Panc1 (cell line): ENCODE data around the gene UGT1A4. TPM values are rescaled to one million over a fixed set of nuclear protein-coding genes. Genes with fewer than 3 reads are reported as not detected.

Source experiments
- ATAC-seq: fragments of 200-7000 bp; cut with Tn5 transposase; 2 replicates; pipeline ENCODE4 v1.9.1; 2020; ENCODE audit warnings: mild to moderate bottlenecking, moderate library complexity
- BruUV-seq: library from RNA; stranded (reverse); fragments of 400-500 nt; replicated peaks from 2 replicates; lab custom pipeline; 2021; lab: Mats Ljungman, UMichigan
- CTCF ChIA-PET: fragments of 300-600 bp; sonication (Branson Sonifier 250); formaldehyde crosslinking; loops from one replicate; lab custom pipeline; 2022; ENCODE audit warnings: antibody characterized with exemption; lab: Charles Lee
- POLR2A ChIA-PET: fragments of 300-600 bp; sonication (Branson Sonifier 250); formaldehyde crosslinking; loops from one replicate; lab custom pipeline; 2022; ENCODE audit warnings: antibody characterized with exemption; lab: Charles Lee
- DNase-seq: peaks from one replicate; pipeline ENCODE4 v3.0.0-alpha.2; 2010; ENCODE audit warnings: low read depth, low spot score
- H3K27ac ChIP-seq: 2 replicates; pipeline ENCODE4 v1.5.1; 2011; ENCODE audit warnings: mild to moderate bottlenecking, low read length, inconsistent platforms
- H3K27me3 ChIP-seq: fragments of 200-500 bp; sonication (Bioruptor generic); 2 replicates; pipeline ENCODE4 v1.6.0; 2014; ENCODE audit warnings: low read length, inconsistent platforms; ENCODE audit not compliant: control insufficient read depth, insufficient read depth
- H3K36me3 ChIP-seq: fragments of 200-500 bp; sonication (Bioruptor generic); 2 replicates; pipeline ENCODE4 v1.5.1; 2014; ENCODE audit warnings: inconsistent platforms, mild to moderate bottlenecking, low read length, moderate library complexity; ENCODE audit not compliant: control insufficient read depth, insufficient read depth
- H3K4me1 ChIP-seq: 2 replicates; pipeline ENCODE4 v1.5.1; 2011; ENCODE audit warnings: inconsistent platforms, mild to moderate bottlenecking, low read length, moderate library complexity; ENCODE audit not compliant: control insufficient read depth, insufficient read depth
- H3K4me3 ChIP-seq, 2 experiments: 2 replicates each; pipeline ENCODE4 v1.5.1; 2011 to 2012; ENCODE audit warnings: low read depth in 2 of 2, low read length in 2 of 2, mild to moderate bottlenecking in 2 of 2, inconsistent platforms in 1 of 2, moderate library complexity in 1 of 2
- H3K9me3 ChIP-seq: fragments of 200-500 bp; sonication (Bioruptor generic); 2 replicates; pipeline ENCODE4 v1.5.1; 2014; ENCODE audit warnings: low read depth, mild to moderate bottlenecking, inconsistent platforms, low read length, moderate library complexity; ENCODE audit not compliant: control insufficient read depth, insufficient read depth
- CTCF ChIP-seq: fragments of 450-650 bp; IDR thresholded peaks from 2 replicates; pipeline ENCODE4 v1.5.1; 2017; ENCODE audit warnings: mild to moderate bottlenecking
- POLR2AphosphoS5 ChIP-seq: IDR thresholded peaks from 2 replicates; pipeline ENCODE4 v1.6.1; 2012; ENCODE audit warnings: mild to moderate bottlenecking, low read depth, low read length, moderate library complexity
- REST ChIP-seq, 2 experiments: IDR thresholded peaks; 2 replicates each; pipeline ENCODE4 v1.6.1; 2011 to 2012; ENCODE audit warnings: low read depth in 2 of 2, control low read depth in 1 of 2, low read length in 1 of 2, mild to moderate bottlenecking in 1 of 2, moderate library complexity in 1 of 2; ENCODE audit not compliant: insufficient read depth in 1 of 2
- SIN3A ChIP-seq: IDR thresholded peaks from 2 replicates; pipeline ENCODE4 v1.6.1; 2012; ENCODE audit warnings: low read depth, mild to moderate bottlenecking, low read length, moderate library complexity, borderline replicate concordance; ENCODE audit not compliant: insufficient read depth
- TCF7L2 ChIP-seq: IDR thresholded peaks from 2 replicates; pipeline ENCODE4 v1.6.1; 2011; ENCODE audit warnings: mild to moderate bottlenecking, low read depth, low read length, inconsistent platforms
- in situ Hi-C: cut with HindIII; loops from 2 replicates; pipeline ENCODE4 v1.10.0; 2016; ENCODE audit warnings: low sequenced_read_pairs, low pct_unique_long_range_greater_than_20kb
- intact Hi-C: fragments of 100-400 bp; cut with micrococcal nuclease; formaldehyde crosslinking; loops from one replicate; pipeline ENCODE4 v1.10.0; 2022; ENCODE audit not compliant: unreplicated experiment
- total RNA-seq: library from RNA; stranded (reverse); gene quantifications from one replicate; pipeline ENCODE4 v1.2.1, GENCODE V29; 2021; ENCODE audit not compliant: unreplicated experiment

Gene UGT1A4
- total RNA-seq, 1 experiment from 2014 or later: not detected

- Histone ChIP-seq H3K36me3 (no peaks in the 10 kb centered on the region), H3K27me3 (no peaks in the 10 kb centered on the region), H3K27ac (no peak overlapping the region), H3K9me3 (no peaks in the 10 kb centered on the region), H3K4me1 (peaks cover 8% of the 10 kb centered on the region), H3K4me3 (no peak overlapping the region)
- in situ Hi-C loops (no loop called here), intact Hi-C loops (no loop called here)
- no peak for TF ChIP-seq REST (IDR thresholded peaks at IDR 0.05; ENCODE audit: insufficient read depth in 1 of 2, low read depth in 2 of 2, low read length in 1 of 2)
- TF ChIP-seq CTCF: no peak
- no peak for TF ChIP-seq TCF7L2
- no peak for TF ChIP-seq POLR2AphosphoS5
- DNase-seq (no peak), ATAC-seq (no peak)
- POLR2A ChIA-PET: no interaction called here
- no TSS peak for BruUV-seq
- CTCF ChIA-PET: interaction anchor here (0.5 to 0.6 kb wide), 2 partner anchors 141 to 209 kb away, joined by 3 to 8 read pairs; no protein-coding TSS in a partner anchor
Measured at GRCh38 chr2:233691443-233692433, 26.8 kb upstream of the UGT1A4 start.

- Histone ChIP-seq H3K4me3 (no peak within 1 kb of the TSS), H3K9me3 (no peaks in the 10 kb centered on the region), H3K27me3 (no peaks in the 10 kb centered on the region), H3K4me1 (peaks cover 8% of the 10 kb centered on the region), H3K36me3 (no peaks in the 10 kb centered on the region), H3K27ac (no peak within 1 kb of the TSS)
- ChIA-PET CTCF (interaction anchor here (0.5 kb wide), 1 partner anchor 140 kb away, joined by 3 read pairs; no protein-coding TSS in a partner anchor), POLR2A (no interaction called here)
- DNase-seq (no peak), ATAC-seq (no peak)
- in situ Hi-C loops (no loop called here), intact Hi-C loops (no loop called here)
- no TSS peak for BruUV-seq
- no peak for TF ChIP-seq SIN3A
Measured at GRCh38 chr2:233692648-233693047, 25.9 kb upstream of the UGT1A4 start, which contains the start of gene UGT1A6. Gene UGT1A6 (plus strand): TSS chr2:233692890. CDS start chr2:233693005, 115 bp downstream.

- ATAC-seq: no peak
- H3K27ac ChIP-seq: no peak overlapping the region
- TF ChIP-seq CTCF (no peak), POLR2AphosphoS5 (no peak), TCF7L2 (no peak), SIN3A (no peak), REST (IDR thresholded peaks at IDR 0.05; ENCODE audit: insufficient read depth in 1 of 2, low read depth in 2 of 2, low read length in 1 of 2) (no peak)
Measured at GRCh38 chr2:233693963-233694362, 24.6 kb upstream of the UGT1A4 start.

More at GRCh38 chr2:233693963-233694362, 24.6 kb upstream of the UGT1A4 start:
- no peak for DNase-seq
- in situ Hi-C loops: no loop called here
- intact Hi-C loops: no loop called here
- H3K9me3 ChIP-seq: no peaks in the 10 kb centered on the region
- no peaks in the 10 kb centered on the region for H3K36me3 ChIP-seq
- no peak overlapping the region for H3K4me3 ChIP-seq
- peaks cover 8% of the 10 kb centered on the region for H3K4me1 ChIP-seq
- ChIA-PET POLR2A (no interaction called here), CTCF (no interaction called here)
- H3K27me3 ChIP-seq: no peaks in the 10 kb centered on the region
- BruUV-seq: no TSS peak
